Muscle layer of colon (tissue), 2 donors: ENCODE data around the gene JAZF1.

Experiments used
- H3K27ac ChIP-seq: one replicate; pipeline ENCODE4 v1.7.0; 2013; ENCODE audit warnings: low read depth, mild to moderate bottlenecking, low read length, moderate library complexity
- H3K27me3 ChIP-seq, 2 donors: one replicate each; pipeline ENCODE4 v1.7.0; 2013; ENCODE audit warnings: low read length in 2 of 2, mild to moderate bottlenecking in 2 of 2; ENCODE audit not compliant: insufficient read depth in 2 of 2, control insufficient read depth in 1 of 2
- H3K36me3 ChIP-seq: one replicate; pipeline ENCODE4 v1.7.0; 2013; ENCODE audit warnings: mild to moderate bottlenecking, low read length; ENCODE audit not compliant: insufficient read depth
- H3K4me1 ChIP-seq: one replicate; pipeline ENCODE4 v1.7.0; 2013; ENCODE audit warnings: mild to moderate bottlenecking, low read length; ENCODE audit not compliant: insufficient read depth
- H3K4me3 ChIP-seq, 2 donors: one replicate each; pipeline ENCODE4 v1.7.0; 2013; ENCODE audit warnings: low read length in 2 of 2, low read depth in 1 of 2, mild to moderate bottlenecking in 1 of 2, moderate library complexity in 1 of 2
- H3K9ac ChIP-seq: one replicate; pipeline ENCODE4 v1.7.0; 2013; ENCODE audit warnings: low read length
- H3K9me3 ChIP-seq: one replicate; pipeline ENCODE4 v1.7.0; 2013; ENCODE audit warnings: mild to moderate bottlenecking, low read length
- donor health status: abdominal sarcoma.
- donor health status: Adenocarcinoma of cecum.

Gene JAZF1

DNA sequence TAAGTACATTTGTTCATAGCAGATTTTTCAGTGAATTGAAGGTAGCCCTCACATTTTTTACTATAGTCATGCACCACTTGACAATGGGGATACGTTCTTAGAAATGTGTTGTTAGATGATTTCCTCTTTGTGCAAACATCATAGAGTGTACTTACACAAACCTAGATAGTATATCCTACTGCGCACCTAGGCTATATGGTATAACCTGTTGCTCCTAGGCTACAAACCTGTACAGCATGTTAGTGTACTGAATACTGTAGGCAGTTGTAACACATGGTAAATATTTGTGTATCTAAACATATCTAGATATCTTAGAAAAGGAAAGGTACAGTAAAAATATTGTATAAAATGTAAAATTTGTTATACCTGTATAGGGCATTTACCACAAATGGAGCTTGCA lies 399.4 kb downstream of the JAZF1 start:
- Histone ChIP-seq H3K4me1 (peaks cover 8% of the 10 kb centered on the region), H3K27ac (no peak overlapping the region), H3K9ac (no peak overlapping the region), H3K27me3 (no peaks in the 10 kb centered on the region), H3K36me3 (peaks cover 8% of the 10 kb centered on the region), H3K4me3 (no peak overlapping the region), H3K9me3 (no peaks in the 10 kb centered on the region)
